HUDEP-2 (cell line): ENCODE data around the gene EPOP.

Source experiments
- DNase-seq, 76 experiments: peaks; one replicate each; lab custom pipeline; 2025; ENCODE audit not compliant: unreplicated experiment in 76 of 76; lab: John Stamatoyannopoulos, UW

Gene EPOP

GRCh38 chr17:38676706-38677504, 2.1 kb upstream of the EPOP start:
- peak in 73 of 76 experiments; percentile 35 to 93 (median 74) for DNase-seq

- peak in 12 of 76 experiments; percentile 6 to 43 (median 22) for DNase-seq
These were observed 576 bp downstream of the EPOP start for GRCh38 chr17:38674014-38674748.

DNA sequence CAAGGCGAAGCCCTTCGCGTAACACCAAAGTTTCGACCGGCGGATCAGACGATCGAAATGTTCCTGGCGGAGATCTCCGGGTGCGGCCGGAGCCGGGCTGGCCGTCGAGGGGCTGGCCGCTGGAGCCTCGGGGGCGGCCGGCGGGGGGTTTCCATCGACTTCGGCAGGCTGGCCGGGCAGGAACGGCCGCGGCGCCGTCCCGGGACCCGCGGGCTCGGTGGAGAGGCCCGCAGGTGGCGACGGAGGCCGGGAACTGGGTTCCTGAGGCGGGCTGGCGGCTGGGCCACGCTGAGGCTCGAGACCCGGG, 1.1 kb downstream of the EPOP start:
- DNase-seq: no peak

GRCh38 chr17:38672788-38673706, 1.7 kb downstream of the EPOP start:
- no peak for DNase-seq

- DNase-seq: no peak
These were observed 2.6 kb downstream of the EPOP start for GRCh38 chr17:38671939-38672720.

DNA sequence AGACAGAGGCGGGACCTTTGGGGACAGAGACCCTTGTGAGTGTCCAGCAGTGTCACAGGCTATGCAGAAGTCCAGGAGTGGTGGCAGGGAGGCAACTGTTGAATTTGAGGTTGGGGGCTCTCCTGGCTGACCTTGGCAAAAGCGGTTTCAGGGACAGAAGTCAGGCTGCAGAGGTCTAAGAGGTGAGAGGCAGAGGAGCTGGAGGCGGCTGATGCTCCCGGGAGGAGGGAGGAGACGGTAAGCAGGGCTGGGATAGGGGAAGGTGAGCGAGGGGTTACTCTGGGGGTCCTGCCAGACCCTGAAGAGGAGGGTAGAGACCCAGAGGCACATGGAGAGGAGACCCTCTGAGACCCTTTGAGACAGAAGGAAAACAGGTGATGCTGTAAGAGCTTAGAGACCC, 5.2 kb downstream of the EPOP start:
- no peak for DNase-seq

GRCh38 chr17:38667787-38668122, 7.0 kb downstream of the EPOP start:
- no peak for DNase-seq

DNA sequence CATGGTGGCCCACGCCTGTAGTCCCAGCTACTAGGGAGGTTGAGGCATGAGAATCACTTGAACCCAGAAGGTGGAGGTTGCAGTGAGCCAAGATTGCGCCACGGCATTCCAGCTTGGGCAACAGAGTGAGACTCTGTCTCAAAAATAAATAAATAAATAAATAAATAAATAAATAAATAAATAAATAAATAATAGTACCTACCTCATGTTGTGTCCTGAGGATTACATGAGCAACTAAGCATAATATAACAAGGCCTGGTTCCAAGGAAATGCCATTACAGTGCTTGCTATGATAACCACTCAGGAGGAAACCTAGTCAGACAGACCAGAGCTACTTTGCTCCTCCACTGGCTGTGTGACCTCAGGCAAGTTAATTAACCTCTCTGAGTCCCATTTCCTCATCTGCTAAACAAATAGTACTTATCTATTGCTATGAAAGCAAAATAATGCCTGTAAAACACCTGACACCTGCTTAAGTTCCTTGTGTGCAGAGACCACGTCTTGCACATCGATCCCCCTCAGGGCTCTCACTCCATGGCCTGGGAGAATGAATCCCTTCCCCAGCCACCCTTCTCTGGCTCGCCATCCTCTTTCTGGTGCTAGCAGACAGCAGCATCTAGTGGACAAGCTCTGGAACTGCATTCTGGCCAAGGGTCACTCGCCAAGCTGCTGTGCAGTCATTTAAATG, 7.5 kb downstream of the EPOP start:
- peak in 57 of 76 experiments; percentile 3 to 73 (median 38) for DNase-seq

DNA sequence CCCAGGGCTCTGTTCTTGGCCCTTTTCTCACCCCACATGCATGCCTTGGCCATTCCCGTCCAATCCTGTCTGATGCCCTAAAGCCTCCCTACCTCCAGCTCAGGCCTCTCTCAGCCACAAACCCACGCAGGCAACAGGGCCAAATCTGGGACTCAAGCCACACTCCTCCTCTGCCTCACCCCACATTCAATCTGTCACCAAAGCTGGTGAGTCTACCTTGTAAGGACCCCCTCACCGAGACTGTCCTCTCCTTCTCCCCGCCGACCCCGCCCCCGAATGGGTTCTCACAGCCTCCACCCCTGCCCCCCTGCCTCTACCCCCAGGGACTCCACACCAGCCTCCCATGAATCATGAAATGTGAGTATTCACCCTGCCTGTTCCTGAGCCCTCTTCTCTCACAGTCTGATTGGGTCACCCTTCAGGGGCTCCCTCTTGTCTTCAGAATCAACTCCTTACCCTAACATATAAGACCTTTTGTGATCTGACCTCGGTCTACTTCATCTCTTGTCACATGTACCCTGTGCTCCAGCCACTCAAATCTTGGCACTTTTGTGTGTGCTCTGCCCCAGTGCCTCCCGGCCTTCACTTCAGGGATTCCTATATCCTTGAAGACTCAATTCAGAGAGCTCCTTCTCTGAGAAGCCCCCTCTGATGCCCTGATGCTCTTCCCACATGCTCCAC, 10.7 kb downstream of the EPOP start:
- no peak for DNase-seq

DNA sequence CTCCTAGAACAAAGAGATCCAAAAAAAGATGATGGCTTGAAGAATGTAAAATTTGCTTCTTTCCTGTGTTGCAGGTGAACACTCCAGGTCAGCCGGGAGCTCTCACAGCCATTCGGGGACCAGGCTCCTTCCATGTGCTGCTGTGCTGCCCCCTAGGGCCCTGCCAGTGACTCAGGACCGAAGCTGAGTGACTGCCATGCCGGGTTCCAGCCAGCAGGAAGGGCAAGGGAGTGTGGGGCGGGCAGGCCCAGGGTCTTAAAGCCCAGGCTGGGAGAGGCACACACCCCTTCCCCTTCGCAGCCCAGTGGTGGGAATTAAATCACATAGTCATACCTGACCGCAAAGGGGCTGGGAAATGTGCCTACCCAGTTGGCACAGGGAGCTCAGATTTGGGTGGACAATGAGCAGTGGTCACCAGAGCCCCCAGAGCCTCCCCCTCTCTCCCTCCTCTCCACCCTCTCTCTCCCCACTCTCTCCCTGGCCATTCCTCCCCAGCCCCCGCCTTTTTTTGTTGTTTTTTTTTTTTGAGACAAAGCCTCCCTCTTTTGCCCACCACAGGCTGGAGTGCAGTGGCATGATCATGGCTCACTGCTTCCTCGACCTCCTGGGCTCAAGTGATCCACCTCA, 11.5 kb downstream of the EPOP start:
- DNase-seq: peak in 58 of 76 experiments; percentile 1 to 70 (median 38)

GRCh38 chr17:38660097-38661025, 14.4 kb downstream of the EPOP start:
- no peak for DNase-seq

GRCh38 chr17:38659415-38659814, 15.3 kb downstream of the EPOP start:
- no peak for DNase-seq

- no peak for DNase-seq
These were observed 15.9 kb downstream of the EPOP start for GRCh38 chr17:38658741-38659345.

GRCh38 chr17:38657824-38658740, 16.7 kb downstream of the EPOP start:
- DNase-seq: no peak

DNA sequence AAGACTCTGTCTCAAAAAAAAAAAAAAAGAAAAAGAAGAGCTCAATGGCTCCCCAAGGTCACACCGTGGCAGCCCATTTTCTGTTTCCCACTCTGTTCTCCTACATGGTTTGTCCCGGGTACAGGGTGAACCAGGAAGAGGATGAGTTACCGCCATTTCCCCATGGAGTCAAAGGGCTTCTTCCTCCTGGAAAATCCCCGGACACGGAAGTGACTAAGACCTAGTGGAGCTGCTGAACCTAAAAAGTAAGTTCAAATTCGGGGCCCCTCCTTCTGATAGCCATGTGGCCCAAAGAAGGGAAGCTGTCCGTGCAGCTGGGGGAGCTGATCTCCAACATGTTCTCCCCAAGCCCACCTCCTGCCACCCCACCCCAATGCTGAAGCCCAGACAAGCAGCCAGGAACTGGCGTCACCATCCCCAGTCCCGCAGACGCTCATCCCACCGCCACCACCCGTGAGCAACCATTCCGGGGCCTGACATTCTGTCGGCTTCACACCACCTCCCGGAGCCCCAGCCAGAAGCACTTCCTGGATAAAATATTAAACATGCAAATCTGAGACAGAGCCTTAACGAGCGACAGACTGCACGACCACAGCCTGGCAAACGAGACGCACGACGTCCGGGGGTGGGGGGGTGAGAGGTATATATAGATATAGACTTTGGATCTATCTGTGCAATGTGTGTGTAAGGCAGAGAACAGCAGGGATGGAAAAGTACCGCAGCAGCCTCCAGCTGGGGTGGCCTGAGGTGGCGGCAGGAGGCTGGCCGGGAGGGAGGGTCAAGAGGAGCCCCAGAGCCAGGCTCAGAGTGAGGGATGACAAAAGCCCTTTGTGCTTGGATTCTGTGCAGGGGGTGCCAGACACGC, 17.6 kb downstream of the EPOP start:
- DNase-seq: no peak
